H1 (cell line): Measurements from ENCODE around the gene SYNJ1. TPM values are rescaled to one million over a fixed set of nuclear protein-coding genes. Genes with fewer than 3 reads are reported as not detected.

ENCODE experiments used
- CTCF ChIA-PET: fragments of 300-600 bp; sonication (Branson Sonifier 250); formaldehyde crosslinking; loops from one replicate; lab custom pipeline; 2021; ENCODE audit not compliant: partially characterized antibody; lab: Charles Lee
- POLR2A ChIA-PET: fragments of 300-600 bp; sonication (Branson Sonifier 250); formaldehyde crosslinking; loops from one replicate; lab custom pipeline; 2021; ENCODE audit warnings: inconsistent platforms; ENCODE audit not compliant: partially characterized antibody; lab: Charles Lee
- DNase-seq, 2 experiments: peaks; one replicate each; pipeline versions ENCODE4 v3.0.0 to v3.0.0-alpha.2; 2010 to 2022; ENCODE audit warnings: low spot score in 2 of 2, low read depth in 1 of 2, mixed read lengths in 1 of 2
- FAIRE-seq: peaks from 2 replicates; lab custom pipeline; 2011; peaks lifted over from hg19 to GRCh38; lab: Jason Lieb, UNC
- H2AFZ ChIP-seq: 2 replicates; pipeline ENCODE4 v1.8.1; 2012; ENCODE audit warnings: low read length, inconsistent platforms
- H2AK5ac ChIP-seq: 2 replicates; pipeline ENCODE4 v1.6.1; 2013; ENCODE audit warnings: low read depth, low read length
- H2BK120ac ChIP-seq: replicated peaks from 2 replicates; pipeline ENCODE3; 2013; ENCODE audit warnings: low read depth, low read length, inconsistent platforms
- H2BK12ac ChIP-seq: 2 replicates; pipeline ENCODE4 v1.6.1; 2013; ENCODE audit warnings: low read depth, low read length
- H2BK15ac ChIP-seq: 2 replicates; pipeline ENCODE4 v1.6.1; 2013; ENCODE audit warnings: low read length
- H2BK20ac ChIP-seq: 2 replicates; pipeline ENCODE4 v1.6.1; 2013; ENCODE audit warnings: low read length
- H2BK5ac ChIP-seq: 2 replicates; pipeline ENCODE4 v1.6.1; 2013; ENCODE audit warnings: low read depth, low read length
- H3K14ac ChIP-seq: 2 replicates; pipeline ENCODE4 v1.6.1; 2013; ENCODE audit warnings: inconsistent platforms; ENCODE audit not compliant: insufficient read length
- H3K18ac ChIP-seq: 2 replicates; pipeline ENCODE4 v1.6.1; 2013; ENCODE audit warnings: low read length; ENCODE audit errors: extremely low read depth
- H3K23ac ChIP-seq: 2 replicates; pipeline ENCODE4 v1.6.1; 2013; ENCODE audit warnings: inconsistent platforms; ENCODE audit not compliant: insufficient read length
- H3K23me2 ChIP-seq: 2 replicates; pipeline ENCODE4 v1.6.1; 2013; ENCODE audit warnings: low read depth, low read length
- H3K27ac ChIP-seq: 2 replicates; pipeline ENCODE4 v1.6.1; 2011; ENCODE audit warnings: low read depth, low read length, inconsistent platforms
- H3K27me3 ChIP-seq, 4 experiments: replicated peaks in 1 of 4; 1 replicate in 1 of 4; 2 replicates in 3 of 4; pipeline versions ENCODE4 v1.6.1 to v1.8.1; 2011 to 2013; ENCODE audit warnings: low read length in 3 of 4, mild to moderate bottlenecking in 3 of 4, inconsistent platforms in 2 of 4, mixed read lengths in 2 of 4, moderate library complexity in 1 of 4; ENCODE audit not compliant: control insufficient read depth in 3 of 4, insufficient read depth in 3 of 4; ENCODE audit errors: extremely low read depth in 1 of 4
- H3K36me3 ChIP-seq, 4 experiments: 2 replicates each; pipeline versions ENCODE4 v1.6.1 to v1.8.1; 2011 to 2013; ENCODE audit warnings: mild to moderate bottlenecking in 4 of 4, low read length in 3 of 4, moderate library complexity in 2 of 4, control low read depth in 1 of 4, inconsistent platforms in 1 of 4; ENCODE audit not compliant: insufficient read depth in 4 of 4, control insufficient read depth in 2 of 4
- H3K4ac ChIP-seq: replicated peaks from 2 replicates; pipeline ENCODE3; 2013; ENCODE audit warnings: low read length, low read depth, mixed read lengths, inconsistent platforms; ENCODE audit not compliant: insufficient read length
- H3K4me1 ChIP-seq, 4 experiments: replicated peaks in 1 of 4; 1 replicate in 1 of 4; 2 replicates in 3 of 4; pipeline versions ENCODE4 v1.6.1 to v1.8.1; 2011 to 2013; ENCODE audit warnings: low read length in 3 of 4, inconsistent platforms in 2 of 4, mixed read lengths in 1 of 4; ENCODE audit not compliant: insufficient read depth in 4 of 4, control insufficient read depth in 3 of 4
- H3K4me2 ChIP-seq, 2 experiments: 2 replicates each; pipeline versions ENCODE4 v1.6.1 to v1.8.1; 2011 to 2013; ENCODE audit warnings: low read depth in 2 of 2, low read length in 2 of 2, control low read depth in 1 of 2, inconsistent platforms in 1 of 2, mild to moderate bottlenecking in 1 of 2; ENCODE audit not compliant: insufficient read depth in 1 of 2
- H3K4me3 ChIP-seq, 4 experiments: fragments of 200-600, 300-600 bp in 1 of 4; sonication (generic), shearing (Covaris generic), sonication (Bioruptor Twin) in 1 of 4; 2 replicates each; pipeline versions ENCODE4 v1.5.1 to v1.8.1; 2011 to 2016; ENCODE audit warnings: low read length in 4 of 4, low read depth in 3 of 4, control low read depth in 2 of 4, inconsistent platforms in 2 of 4, mild to moderate bottlenecking in 2 of 4, mixed read lengths in 1 of 4, moderate library complexity in 1 of 4; ENCODE audit not compliant: insufficient read depth in 2 of 4; ENCODE audit errors: extremely low read depth in 1 of 4
- H3K56ac ChIP-seq: replicated peaks from 2 replicates; pipeline ENCODE3; 2013; ENCODE audit warnings: low read depth, mild to moderate bottlenecking, mixed read lengths, low read length, inconsistent platforms; ENCODE audit not compliant: insufficient read length
- H3K79me1 ChIP-seq: 2 replicates; pipeline ENCODE4 v1.6.1; 2013; ENCODE audit warnings: low read depth, low read length, control low read depth
- H3K79me2 ChIP-seq, 2 experiments: 2 replicates each; pipeline versions ENCODE4 v1.6.1 to v1.8.1; 2012 to 2013; ENCODE audit warnings: low read length in 2 of 2, mild to moderate bottlenecking in 2 of 2, inconsistent platforms in 1 of 2; ENCODE audit not compliant: insufficient read depth in 2 of 2, control insufficient read depth in 1 of 2
- H3K9ac ChIP-seq, 4 experiments: replicated peaks in 1 of 4; 1 replicate in 1 of 4; 2 replicates in 3 of 4; pipeline versions ENCODE4 v1.6.1 to v1.8.1; 2011 to 2013; ENCODE audit warnings: low read depth in 3 of 4, low read length in 3 of 4, control low read depth in 2 of 4, mild to moderate bottlenecking in 2 of 4, moderate library complexity in 2 of 4, inconsistent platforms in 1 of 4; ENCODE audit errors: extremely low read depth in 1 of 4
- H3K9me3 ChIP-seq, 2 experiments: 2 replicates each; pipeline versions ENCODE4 v1.6.1 to v1.8.1; 2012 to 2013; ENCODE audit warnings: mild to moderate bottlenecking in 2 of 2, moderate library complexity in 2 of 2, control low read depth in 1 of 2, inconsistent platforms in 1 of 2, low read depth in 1 of 2, low read length in 1 of 2, mixed read lengths in 1 of 2; ENCODE audit not compliant: insufficient read depth in 2 of 2
- H4K20me1 ChIP-seq, 2 experiments: replicated peaks in 1 of 2; 2 replicates each; pipeline versions ENCODE3 to v1.8.1; 2011 to 2013; ENCODE audit warnings: inconsistent platforms in 2 of 2, low read length in 2 of 2, mild to moderate bottlenecking in 1 of 2; ENCODE audit not compliant: insufficient read depth in 2 of 2, control insufficient read depth in 1 of 2
- H4K5ac ChIP-seq: 2 replicates; pipeline ENCODE4 v1.6.1; 2013; ENCODE audit warnings: low read length, low read depth, mixed read lengths, inconsistent platforms; ENCODE audit not compliant: insufficient read length
- H4K8ac ChIP-seq: 2 replicates; pipeline ENCODE4 v1.8.0; 2013; ENCODE audit warnings: mild to moderate bottlenecking, moderate library complexity, low read length, inconsistent platforms; ENCODE audit not compliant: insufficient read depth; ENCODE audit errors: extremely low read depth
- H4K91ac ChIP-seq: replicated peaks from 2 replicates; pipeline ENCODE3; 2013; ENCODE audit warnings: low read length, mixed read lengths, inconsistent platforms; ENCODE audit not compliant: insufficient read length
- CTCF ChIP-seq, 3 experiments: IDR thresholded peaks; 1 replicate in 2 of 3; 2 replicates in 1 of 3; pipeline versions ENCODE4 v1.5.1 to v1.6.1; 2011; ENCODE audit warnings: low read length in 3 of 3, mild to moderate bottlenecking in 3 of 3, inconsistent platforms in 2 of 3, low read depth in 1 of 3, moderate library complexity in 1 of 3; ENCODE audit not compliant: insufficient read depth in 1 of 3; ENCODE audit errors: control extremely low read depth in 1 of 3
- E2F6 ChIP-seq: IDR thresholded peaks from 2 replicates; pipeline ENCODE4 v1.6.1; 2012; ENCODE audit warnings: inconsistent platforms
- EP300 ChIP-seq, 2 experiments: IDR thresholded peaks; 1 replicate in 1 of 2; 2 replicates in 1 of 2; pipeline ENCODE4 v1.6.1; 2011 to 2012; ENCODE audit warnings: low read depth in 2 of 2, low read length in 2 of 2, mild to moderate bottlenecking in 2 of 2, borderline replicate concordance in 1 of 2, inconsistent platforms in 1 of 2, moderate library complexity in 1 of 2
- FOSL1 ChIP-seq: IDR thresholded peaks from 2 replicates; pipeline ENCODE4 v1.6.1; 2011; ENCODE audit warnings: mild to moderate bottlenecking, low read depth, low read length, moderate library complexity; ENCODE audit not compliant: insufficient read depth
- GTF2F1 ChIP-seq: IDR thresholded peaks from 2 replicates; pipeline ENCODE4 v1.6.1; 2012; ENCODE audit warnings: low read depth, low read length, improper control_type of control experiment, borderline replicate concordance
- KDM1A ChIP-seq: fragments of 200-600, 300-600 bp; sonication (generic); IDR thresholded peaks from 2 replicates; pipeline ENCODE4 v1.7.1; 2016; ENCODE audit warnings: mild to moderate bottlenecking, low read length, borderline replicate concordance
- POU5F1 ChIP-seq: IDR thresholded peaks from 2 replicates; pipeline ENCODE4 v1.6.1; 2011; ENCODE audit warnings: low read depth, mild to moderate bottlenecking, low read length, moderate library complexity
- USF2 ChIP-seq: IDR thresholded peaks from 2 replicates; pipeline ENCODE4 v1.6.1; 2011; ENCODE audit warnings: low read length, improper control_type of control experiment
- WGBS, 2 experiments: shearing (Covaris generic) in 1 of 2; methylation state at CpG; one replicate each; pipeline versions ENCODE4 v1.1.6 to v1.1.7; 2013 to 2015; ENCODE audit warnings: low lambda C conversion rate in 2 of 2, mixed read lengths in 2 of 2, inconsistent platforms in 1 of 2, low coverage in 1 of 2, missing lambda C conversion rate in 1 of 2; ENCODE audit not compliant: insufficient replicate concordance in 2 of 2, insufficient coverage in 1 of 2, insufficient read length in 1 of 2; ENCODE audit errors: extremely low coverage in 1 of 2, missing lambda C conversion rate in 1 of 2; 5-methylcytosine and 5-hydroxymethylcytosine counted together
- polyA plus RNA-seq, 7 experiments: library from polyadenylated mRNA; depleted of rRNA in 3 of 7; stranded (reverse) in 5 of 7; unstranded in 2 of 7; fragments of >200 nt in 5 of 7; fragments of 200-250 nt in 2 of 7; gene quantifications; 1 replicate in 5 of 7; 2 replicates in 1 of 7; 4 replicates in 1 of 7; pipeline versions ENCODE4 v1.2.1 to v1.2.3, GENCODE V29; 2011 to 2013; ENCODE audit warnings: missing spikeins in 2 of 7, mixed read lengths in 2 of 7
- total RNA-seq: library from RNA; stranded (reverse); fragmentation: NEBNext Ultra II Directional; extraction: Animal tissue kit (Norgen Biotek cat#: 25700); gene quantifications from 2 replicates; pipeline ENCODE4 v1.2.1, GENCODE V29; 2021

SYNJ1 gene
- total and polyA plus RNA-seq, 2 of the 8 experiments (the other 6 are each of a cell fraction or from before 2014, with no cell fraction given) = 1.3 to 4.3 TPM

GRCh38 chr21:32658524-32658923, 69.3 kb downstream of the SYNJ1 start:
- Histone ChIP-seq H3K4me3 (no peak overlapping the region), H3K9ac (no peak overlapping the region), H3K23me2 (no peaks in the 10 kb centered on the region), H3K36me3 (no peaks in the 10 kb centered on the region), H3K23ac (no peak overlapping the region), H3K14ac (no peak overlapping the region), H3K18ac (no peak overlapping the region), H2BK5ac (no peak overlapping the region), H4K8ac (no peak overlapping the region), H3K9me3 (peaks cover 0 to 3% of the 10 kb centered on the region in 2 experiments; a peak in 1 of 4 replicates), H3K79me1 (no peaks in the 10 kb centered on the region), H2AK5ac (no peak overlapping the region), H3K27ac (no peak overlapping the region), H3K79me2 (no peaks in the 10 kb centered on the region), H3K4me1 (no peaks in the 10 kb centered on the region), H3K4me2 (no peak overlapping the region), H4K20me1 (no peaks in the 10 kb centered on the region), H3K56ac (no peak overlapping the region), H3K27me3 (no peaks in the 10 kb centered on the region), H3K4ac (no peak overlapping the region), H2BK12ac (no peak overlapping the region), H2BK120ac (no peak overlapping the region), H4K5ac (no peak overlapping the region), H2AFZ (no peak overlapping the region), H2BK20ac (no peak overlapping the region), H2BK15ac (no peak overlapping the region), H4K91ac (no peak overlapping the region)
- ChIA-PET CTCF (interaction anchor here (0.7 to 1.6 kb wide), 3 partner anchors 11 to 184 kb away, joined by 3 to 5 read pairs (median 4); no protein-coding TSS in a partner anchor), POLR2A (no interaction called here)
- DNase-seq = no peak
- WGBS, 2 experiments = 92% methylated on average over 9 of the region's 9 CpGs; no CpG with 5 or more reads in 1 of the 2 experiments
- FAIRE-seq = no peak
- TF ChIP-seq FOSL1 = no peak
- TF ChIP-seq USF2 = no peak
- TF ChIP-seq E2F6 = no peak
- TF ChIP-seq KDM1A = no peak
- TF ChIP-seq POU5F1 = no peak
- no peak for TF ChIP-seq CTCF (IDR thresholded peaks at IDR 0.05; ENCODE audit: control extremely low read depth in 1 of 3, insufficient read depth in 1 of 3, low read depth in 1 of 3, low read length in 3 of 3)
- no peak for TF ChIP-seq GTF2F1
- no peak for TF ChIP-seq EP300 (IDR thresholded peaks at IDR 0.05; ENCODE audit: borderline replicate concordance in 1 of 2, low read depth in 2 of 2, low read length in 2 of 2)
